Ishikawa (cell line): Measurements from ENCODE around the gene PELI2.

Experiments used
- EP300 ChIP-seq: IDR thresholded peaks from 2 replicates; pipeline ENCODE4 v1.6.1; 2012; ENCODE audit warnings: borderline replicate concordance
- FOXM1 ChIP-seq: IDR thresholded peaks from 2 replicates; pipeline ENCODE4 v1.6.1; 2012; ENCODE audit warnings: low read depth, borderline replicate concordance
- RAD21 ChIP-seq: IDR thresholded peaks from 2 replicates; pipeline ENCODE4 v1.6.1; 2012; ENCODE audit warnings: low read depth
- USF1 ChIP-seq: IDR thresholded peaks from 2 replicates; pipeline ENCODE4 v1.6.1; 2012
- ZBTB7A ChIP-seq: IDR thresholded peaks from 2 replicates; pipeline ENCODE4 v1.6.1; 2012; ENCODE audit warnings: low read depth

GRCh38 chr14:56185992-56186391 lies 67.8 kb downstream of the PELI2 start:
- no peak for TF ChIP-seq ZBTB7A
- no peak for TF ChIP-seq EP300
- TF ChIP-seq FOXM1, result no peak
- no peak for TF ChIP-seq USF1
- TF ChIP-seq RAD21, result no peak
